Lung (tissue), 12 donors: ENCODE measurements around the gene RTKN2. TPM values are rescaled to one million over a fixed set of nuclear protein-coding genes. Genes with fewer than 3 reads are reported as not detected.

Experiments used
- ATAC-seq: fragments of 200-7000 bp; cut with Tn5 transposase; one replicate; pipeline ENCODE4 v1.9.1; 2020; ENCODE audit warnings: moderate number of reproducible peaks; ENCODE audit not compliant: insufficient read depth, low FRiP score
- DNase-seq, 3 donors: peaks; one replicate each; pipeline ENCODE4 v3.0.0-alpha.2; 2013 to 2017
- H3K27ac ChIP-seq, 2 donors: one replicate each; pipeline ENCODE4 v1.5.1; 2013; ENCODE audit warnings: mild to moderate bottlenecking in 2 of 2, moderate library complexity in 2 of 2, control low read depth in 1 of 2, inconsistent platforms in 1 of 2, low read depth in 1 of 2, low read length in 1 of 2
- H3K27me3 ChIP-seq, 3 donors: one replicate each; pipeline ENCODE4 v1.5.1; 2013; ENCODE audit warnings: low read length in 2 of 3; ENCODE audit not compliant: control insufficient read depth in 3 of 3, insufficient read depth in 3 of 3
- H3K36me3 ChIP-seq, 4 donors: one replicate each; pipeline ENCODE4 v1.5.1; 2013; ENCODE audit warnings: low read length in 4 of 4, mild to moderate bottlenecking in 1 of 4, moderate library complexity in 1 of 4; ENCODE audit not compliant: control insufficient read depth in 4 of 4, insufficient read depth in 4 of 4
- H3K4me1 ChIP-seq, 5 donors: one replicate each; pipeline ENCODE4 v1.5.1; 2013; ENCODE audit warnings: low read length in 5 of 5, mild to moderate bottlenecking in 2 of 5, moderate library complexity in 1 of 5; ENCODE audit not compliant: control insufficient read depth in 5 of 5, insufficient read depth in 5 of 5
- H3K4me3 ChIP-seq: one replicate; pipeline ENCODE4 v1.5.1; 2013; ENCODE audit warnings: mild to moderate bottlenecking, control low read depth, moderate library complexity
- H3K9ac ChIP-seq, 2 donors: one replicate each; pipeline ENCODE4 v1.5.1; 2013; ENCODE audit warnings: low read length in 2 of 2, control low read depth in 1 of 2; ENCODE audit not compliant: insufficient read depth in 1 of 2
- H3K9me3 ChIP-seq, 4 donors: one replicate each; pipeline ENCODE4 v1.5.1; 2013; ENCODE audit warnings: low read length in 3 of 4, mild to moderate bottlenecking in 1 of 4, moderate library complexity in 1 of 4; ENCODE audit not compliant: control insufficient read depth in 4 of 4, insufficient read depth in 3 of 4
- WGBS, 2 donors: extraction: QIAGEN DNeasy Blood & Tissue Kit; methylation state at CpG; one replicate each; pipeline ENCODE4 v1.1.7; 2013; 5-methylcytosine and 5-hydroxymethylcytosine counted together
- polyA plus RNA-seq, 2 donors: library from polyadenylated mRNA; stranded (reverse); fragments of 200-250 nt; gene quantifications; one replicate each; pipeline ENCODE4 v1.2.1, GENCODE V29; 2013
- total RNA-seq, 2 donors: library from RNA; depleted of rRNA in 1 of 2; stranded (reverse); fragments of >200 nt in 1 of 2; gene quantifications; one replicate each; pipeline ENCODE4 v1.2.1, GENCODE V29; 2014 to 2021
- TF ChIP-seq, protein P1 (sequence below): IDR thresholded peaks from 2 replicates; pipeline ENCODE4 v1.5.1; 2012; ENCODE audit warnings: mild to moderate bottlenecking; ENCODE audit errors: control extremely low read depth, extremely low read depth
- donor health status: control.
- donor health status: control.
- donor health status: Bipolar disorder and iron deficiency.
- donor health status: healthy.
- donor health status: DM: yes; HTN: yes; CAD: no.

The RTKN2 gene
- total and polyA plus RNA-seq, 4 donors: 3.7 to 34.7 (median 16.8) TPM

DNA sequence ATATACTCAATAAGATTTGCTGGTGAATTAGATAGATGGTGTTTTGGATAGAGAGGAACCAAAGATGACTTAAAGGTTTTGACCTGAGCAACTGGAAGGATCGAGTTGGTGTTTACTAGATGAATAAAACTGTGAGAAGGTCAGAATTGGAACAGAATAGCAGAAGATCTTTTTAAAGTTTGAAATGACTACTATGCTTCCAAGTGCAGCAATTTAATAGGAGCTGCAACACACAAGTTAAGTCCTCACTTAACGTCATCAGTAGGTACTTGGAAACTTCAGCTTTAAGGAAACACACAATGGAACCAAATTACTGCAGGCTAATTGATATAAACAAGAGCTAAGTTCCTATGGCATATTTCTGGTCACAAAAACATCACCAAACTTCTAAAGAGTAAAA lies 86.5 kb downstream of the RTKN2 start:
- ATAC-seq (no peak), DNase-seq (no peak)
- H3K27me3 ChIP-seq: no peaks in the 10 kb centered on the region
- no peak overlapping the region for H3K4me3 ChIP-seq
- TF ChIP-seq, protein P1, sequence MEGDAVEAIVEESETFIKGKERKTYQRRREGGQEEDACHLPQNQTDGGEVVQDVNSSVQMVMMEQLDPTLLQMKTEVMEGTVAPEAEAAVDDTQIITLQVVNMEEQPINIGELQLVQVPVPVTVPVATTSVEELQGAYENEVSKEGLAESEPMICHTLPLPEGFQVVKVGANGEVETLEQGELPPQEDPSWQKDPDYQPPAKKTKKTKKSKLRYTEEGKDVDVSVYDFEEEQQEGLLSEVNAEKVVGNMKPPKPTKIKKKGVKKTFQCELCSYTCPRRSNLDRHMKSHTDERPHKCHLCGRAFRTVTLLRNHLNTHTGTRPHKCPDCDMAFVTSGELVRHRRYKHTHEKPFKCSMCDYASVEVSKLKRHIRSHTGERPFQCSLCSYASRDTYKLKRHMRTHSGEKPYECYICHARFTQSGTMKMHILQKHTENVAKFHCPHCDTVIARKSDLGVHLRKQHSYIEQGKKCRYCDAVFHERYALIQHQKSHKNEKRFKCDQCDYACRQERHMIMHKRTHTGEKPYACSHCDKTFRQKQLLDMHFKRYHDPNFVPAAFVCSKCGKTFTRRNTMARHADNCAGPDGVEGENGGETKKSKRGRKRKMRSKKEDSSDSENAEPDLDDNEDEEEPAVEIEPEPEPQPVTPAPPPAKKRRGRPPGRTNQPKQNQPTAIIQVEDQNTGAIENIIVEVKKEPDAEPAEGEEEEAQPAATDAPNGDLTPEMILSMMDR: no peak
- H3K9me3 ChIP-seq: peaks cover 0 to 2% (median 0%) of the 10 kb centered on the region in 4 donors
- H3K36me3 ChIP-seq: no peaks in the 10 kb centered on the region
- peaks cover 0 to 14% (median 0%) of the 10 kb centered on the region in 5 donors for H3K4me1 ChIP-seq
- H3K9ac ChIP-seq: no peak overlapping the region
- H3K27ac ChIP-seq: no peak overlapping the region
- 72 to 83% methylated on average over 2 of the region's 2 CpGs for WGBS, 2 donors

DNA sequence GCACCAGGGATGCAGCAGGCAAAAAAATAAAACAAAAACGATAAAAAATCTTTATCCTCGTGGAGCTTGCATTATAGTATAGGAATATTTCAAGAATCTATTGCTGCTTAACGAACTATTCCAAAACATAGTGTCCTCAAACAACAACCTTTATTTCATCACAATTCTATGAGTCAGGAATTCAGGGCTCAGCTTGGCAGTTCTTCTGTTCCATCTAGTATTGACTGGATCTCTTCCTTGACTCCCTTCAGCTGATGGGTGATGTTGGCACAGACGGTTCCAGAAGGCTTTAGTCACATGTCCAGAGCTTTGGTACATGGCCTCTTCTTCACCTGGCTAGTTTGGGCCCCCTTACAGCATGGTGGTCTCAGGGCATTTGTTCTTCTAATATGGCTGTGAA lies 88.0 kb downstream of the RTKN2 start:
- no peaks in the 10 kb centered on the region for H3K36me3 ChIP-seq
- no peak overlapping the region for H3K27ac ChIP-seq
- H3K4me1 ChIP-seq: no peaks in the 10 kb centered on the region
- H3K4me3 ChIP-seq: no peak overlapping the region
- peaks cover 0 to 4% (median 0%) of the 10 kb centered on the region in 4 donors for H3K9me3 ChIP-seq
- ATAC-seq: no peak
- no peaks in the 10 kb centered on the region for H3K27me3 ChIP-seq
- DNase-seq: no peak
- 95 to 97% methylated on average over 4 of the region's 4 CpGs for WGBS, 2 donors
- TF ChIP-seq, protein P1: no peak
- H3K9ac ChIP-seq: no peak overlapping the region

DNA sequence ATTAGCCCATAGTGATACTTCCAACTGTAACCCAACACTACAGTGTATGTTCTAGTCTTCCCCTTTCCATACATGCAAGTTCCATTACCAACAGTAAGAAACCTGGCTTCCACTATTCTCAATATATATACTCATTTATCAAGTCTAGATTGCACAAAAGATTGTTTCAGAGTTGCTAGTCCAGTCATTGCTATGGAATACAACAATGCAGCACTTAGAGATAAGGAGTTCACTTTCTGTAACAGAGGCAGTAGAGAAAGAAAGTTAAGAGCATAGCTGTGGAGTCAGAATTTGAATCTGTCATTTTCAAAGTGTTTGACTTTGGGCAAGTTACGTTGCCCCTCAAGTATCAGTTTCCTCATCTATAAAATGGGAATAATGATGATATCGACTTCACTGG lies 90.1 kb downstream of the RTKN2 start:
- DNase-seq (no peak), ATAC-seq (no peak)
- H3K9ac ChIP-seq: no peak overlapping the region
- TF ChIP-seq, protein P1: no peak
- no peaks in the 10 kb centered on the region for H3K4me1 ChIP-seq
- no peak overlapping the region for H3K27ac ChIP-seq
- H3K9me3 ChIP-seq: peaks cover 0 to 4% (median 0%) of the 10 kb centered on the region in 4 donors
- no peaks in the 10 kb centered on the region for H3K27me3 ChIP-seq
- 87 to 94% methylated on average over 2 of the region's 2 CpGs for WGBS, 2 donors
- no peaks in the 10 kb centered on the region for H3K36me3 ChIP-seq
- no peak overlapping the region for H3K4me3 ChIP-seq

DNA sequence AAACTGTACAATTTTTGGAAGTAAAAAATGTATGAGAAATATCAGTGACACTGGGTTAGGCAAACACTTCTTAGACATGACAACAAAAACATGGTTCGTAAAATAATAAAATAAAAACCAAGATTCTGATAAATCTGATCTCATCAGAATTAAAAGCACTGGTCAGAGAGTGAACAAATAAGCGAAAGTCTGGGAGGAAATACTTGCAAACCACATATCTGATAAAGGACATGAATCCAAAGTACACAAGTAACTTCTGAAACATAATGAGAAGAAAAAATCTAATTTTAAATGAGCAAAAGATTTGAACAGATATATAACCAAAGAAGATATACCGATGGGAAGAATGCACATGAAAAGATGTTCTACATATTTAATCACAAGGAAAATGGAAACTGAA lies 91.5 kb downstream of the RTKN2 start:
- Histone ChIP-seq H3K4me1 (no peaks in the 10 kb centered on the region), H3K36me3 (no peaks in the 10 kb centered on the region), H3K9ac (no peak overlapping the region), H3K27me3 (no peaks in the 10 kb centered on the region), H3K27ac (no peak overlapping the region), H3K4me3 (no peak overlapping the region), H3K9me3 (peaks cover 0 to 4% (median 0%) of the 10 kb centered on the region in 4 donors)
- TF ChIP-seq, protein P1: no peak
- ATAC-seq: no peak
- DNase-seq: no peak
- 91 to 95% methylated on average over 3 of the region's 3 CpGs for WGBS, 2 donors
